Body of pancreas (tissue), 4 donors: ENCODE data around the gene CLPTM1L.

Experiments used
- CTCF ChIP-seq, 7 experiments: fragments of 450-650 bp in 4 of 7; fragments of 200-600 bp in 3 of 7; sonication (generic) in 3 of 7; IDR thresholded peaks; one replicate each; pipeline ENCODE4 v1.5.1; 2016 to 2019; ENCODE audit warnings: antibody characterized with exemption in 7 of 7
- POLR2A ChIP-seq, 3 donors: fragments of 450-650 bp; IDR thresholded peaks; one replicate each; pipeline ENCODE4 v1.6.1; 2016; ENCODE audit warnings: antibody characterized with exemption in 3 of 3, mild to moderate bottlenecking in 2 of 3

- TF ChIP-seq CTCF (IDR thresholded peaks at IDR 0.05) (no peak), POLR2A (IDR thresholded peaks at IDR 0.05) (no peak)
These were observed 48.1 kb upstream of the CLPTM1L start for GRCh38 chr5:1392801-1393565.
